ENCODE data around the gene OR5K4. TPM values are rescaled to one million over a fixed set of nuclear protein-coding genes. Genes with fewer than 3 reads are reported as not detected.

The OR5K4 gene
- total and polyA plus RNA-seq, 2 of the 4 experiments (the other 2 are of a cell fraction), result not detected

GRCh38 chr3:98326945-98327344, 26.7 kb upstream of the OR5K4 start:
- no peak for ATAC-seq (ENCODE audit: low read depth)
- dilution Hi-C loops (cut with HindIII; ENCODE audit: low sequenced_read_pairs, unreplicated experiment), result loop anchor here (25.0 kb wide), 1 partner anchor 290 kb away; the partner anchor contains the start of gene GABRR3
- no TSS peak for BruUV-seq (replicated peaks)
- no peak overlapping the region for H3K4ac ChIP-seq (ENCODE audit: low read depth, low read length)
- no peak overlapping the region for H3K4me3 ChIP-seq (ENCODE audit: insufficient read depth, low read depth, low read length)
- no peak for DNase-seq
- ChIA-PET POLR2A (ENCODE audit: unreplicated experiment) (no interaction called here), CTCF (interaction anchor here (1.5 kb wide), 1 partner anchor 247 kb away, joined by 3 read pairs; no protein-coding TSS in a partner anchor)
- H3K14ac ChIP-seq (replicated peaks; ENCODE audit: low read depth, low read length), result no peak overlapping the region
- no peak overlapping the region for H3K18ac ChIP-seq (ENCODE audit: low read depth, low read length)
- H3K9me3 ChIP-seq (ENCODE audit: control insufficient read depth, insufficient read depth, low read length), result no peaks in the 10 kb centered on the region
- no peaks in the 10 kb centered on the region for H3K36me3 ChIP-seq (ENCODE audit: control insufficient read depth, insufficient read depth, low read length)
- no peaks in the 10 kb centered on the region for H3K4me1 ChIP-seq (ENCODE audit: control insufficient read depth, insufficient read depth, low read length)
- no peak overlapping the region for H2BK120ac ChIP-seq (ENCODE audit: low read depth, low read length)
- no peaks in the 10 kb centered on the region for H4K20me1 ChIP-seq (ENCODE audit: insufficient read depth, low read length)
- no peaks in the 10 kb centered on the region for H3K79me1 ChIP-seq (ENCODE audit: low read depth in 1 of 2, low read length in 2 of 2)
- no peak overlapping the region for H4K91ac ChIP-seq (ENCODE audit: insufficient read depth, low read depth, low read length)
- H2AK5ac ChIP-seq (ENCODE audit: low read depth, low read length), result no peak overlapping the region
- H4K5ac ChIP-seq (ENCODE audit: low read depth, low read length), result no peak overlapping the region
- no peak overlapping the region for H3K4me2 ChIP-seq (ENCODE audit: low read depth, low read length)
- H3K27me3 ChIP-seq (ENCODE audit: control insufficient read depth, insufficient read depth, low read length), result peaks cover 3% of the 10 kb centered on the region; the same call in 1 of the 2 replicates
- no peak for TF ChIP-seq MAZ (IDR thresholded peaks at IDR 0.05; ENCODE audit: borderline replicate concordance, low read depth, low read length)
- no peak for TF ChIP-seq CTCF (conservative IDR thresholded peaks at IDR 0.05; ENCODE audit: low read depth, low read length)
- TF ChIP-seq SMC3 (IDR thresholded peaks at IDR 0.05; ENCODE audit: low read depth, low read length), result no peak
- TF ChIP-seq RFX5 (IDR thresholded peaks at IDR 0.05; ENCODE audit: low read depth, low read length), result no peak
- TF ChIP-seq RAD21 (IDR thresholded peaks at IDR 0.05; ENCODE audit: low read length), result no peak
- TF ChIP-seq USF2 (IDR thresholded peaks at IDR 0.05; ENCODE audit: low read depth, low read length), result no peak
- no peak for TF ChIP-seq ELK1 (IDR thresholded peaks at IDR 0.05; ENCODE audit: borderline replicate concordance, low read depth, low read length)
- TF ChIP-seq BHLHE40 (IDR thresholded peaks at IDR 0.05; ENCODE audit: low read depth, low read length), result no peak
- no peak overlapping the region for H2BK15ac ChIP-seq (ENCODE audit: low read depth, low read length)
- H4K8ac ChIP-seq (ENCODE audit: low read depth in 2 of 2, low read length in 2 of 2), result no peak overlapping the region
- no peak overlapping the region for H2AFZ ChIP-seq (replicated peaks; ENCODE audit: low read length, poor library complexity)
- no peak overlapping the region for H3K56ac ChIP-seq (ENCODE audit: extremely low read depth, insufficient read depth, low read length)
- H3K9ac ChIP-seq (ENCODE audit: low read depth, low read length), result no peak overlapping the region
- intact Hi-C loops (cut with micrococcal nuclease), result loop anchor here (10.0 kb wide), 1 partner anchor 532 kb away; no protein-coding TSS in a partner anchor
- H2BK20ac ChIP-seq (ENCODE audit: low read depth, low read length), result no peak overlapping the region
- H2BK5ac ChIP-seq (ENCODE audit: low read depth, low read length, poor library complexity, severe bottlenecking), result no peak overlapping the region
- no peak overlapping the region for H3K27ac ChIP-seq (ENCODE audit: insufficient read depth, low read length)
- no peak overlapping the region for H3K23ac ChIP-seq (ENCODE audit: low read depth, low read length)
- H3K9me1 ChIP-seq (ENCODE audit: insufficient read depth, low read length), result no peaks in the 10 kb centered on the region
- no peak overlapping the region for H2AK9ac ChIP-seq (replicated peaks; ENCODE audit: low read depth, low read length, poor library complexity)
- in situ Hi-C loops (cut with MboI; ENCODE audit: low sequenced_read_pairs), result loop anchor here (5.0 to 25.0 kb wide), 3 partner anchors 235 to 540 kb away; no protein-coding TSS in a partner anchor

All from IMR-90 (cell line).